B cell (primary cell): ENCODE data around the gene TWSG1. TPM values are rescaled to one million over a fixed set of nuclear protein-coding genes. Genes with fewer than 3 reads are reported as not detected.

Experiments used
- ATAC-seq: fragments of 200-7000 bp; cut with Tn5 transposase; one replicate; pipeline ENCODE4 v1.10.0; 2021; ENCODE audit warnings: low read depth, mild to moderate bottlenecking, moderate number of reproducible peaks, moderate library complexity
- CTCF ChIA-PET: fragments of 350-600 bp; sonication (Branson Sonifier 250); formaldehyde crosslinking; loops from one replicate; lab custom pipeline; 2021; ENCODE audit warnings: antibody characterized with exemption, inconsistent platforms; lab: Charles Lee
- POLR2A ChIA-PET: fragments of 350-600 bp; sonication (Branson Sonifier 250); formaldehyde crosslinking; loops from one replicate; lab custom pipeline; 2021; ENCODE audit warnings: antibody characterized with exemption; lab: Charles Lee
- DNase-seq: peaks from one replicate; pipeline ENCODE4 v3.0.0; 2013
- H2AFZ ChIP-seq: 2 replicates; pipeline ENCODE4 v1.6.1; 2012; ENCODE audit warnings: mild to moderate bottlenecking, low read depth, low read length; ENCODE audit not compliant: insufficient read depth, poor library complexity, severe bottlenecking
- H3K27ac ChIP-seq, 2 donors: 1 replicate in 1 of 2; 2 replicates in 1 of 2; pipeline ENCODE4 v1.5.1; 2012 to 2013; ENCODE audit warnings: low read length in 2 of 2, mild to moderate bottlenecking in 2 of 2, moderate library complexity in 1 of 2
- H3K27me3 ChIP-seq, 4 experiments: fragments of 200-600 bp in 1 of 4; sonication (generic) in 1 of 4; replicated peaks in 1 of 4; 1 replicate in 2 of 4; 2 replicates in 2 of 4; pipeline versions ENCODE4 v1.6.1 to v1.7.0; 2013 to 2016; ENCODE audit warnings: low read length in 3 of 4, mild to moderate bottlenecking in 2 of 4, mixed read lengths in 1 of 4, moderate library complexity in 1 of 4; ENCODE audit not compliant: insufficient read depth in 4 of 4, control insufficient read depth in 3 of 4; ENCODE audit errors: control extremely low read depth in 1 of 4
- H3K36me3 ChIP-seq, 2 experiments: replicated peaks in 1 of 2; 1 replicate in 1 of 2; 2 replicates in 1 of 2; pipeline versions ENCODE4 v1.6.1 to v1.7.1; 2013; ENCODE audit warnings: low read length in 1 of 2; ENCODE audit not compliant: insufficient read depth in 2 of 2, control insufficient read depth in 1 of 2; ENCODE audit errors: control extremely low read depth in 1 of 2, extremely low read depth in 1 of 2
- H3K4me1 ChIP-seq, 2 donors: fragments of 200-600 bp in 1 of 2; sonication (generic) in 1 of 2; 1 replicate in 1 of 2; 2 replicates in 1 of 2; pipeline versions ENCODE4 v1.5.1 to v1.6.1; 2013 to 2017; ENCODE audit warnings: low read length in 2 of 2; ENCODE audit not compliant: control insufficient read depth in 2 of 2, insufficient read depth in 2 of 2
- H3K4me2 ChIP-seq: replicated peaks from 2 replicates; pipeline ENCODE3; 2012; ENCODE audit warnings: mild to moderate bottlenecking, low read depth, low read length; ENCODE audit not compliant: poor library complexity, severe bottlenecking
- H3K4me3 ChIP-seq, 5 experiments: fragments of 200-600 bp in 1 of 5; sonication (generic) in 1 of 5; 1 replicate in 3 of 5; 2 replicates in 2 of 5; pipeline versions ENCODE4 v1.5.1 to v1.7.0; 2011 to 2016; ENCODE audit warnings: low read length in 4 of 5, mild to moderate bottlenecking in 4 of 5, low read depth in 2 of 5, control low read depth in 1 of 5, moderate library complexity in 1 of 5; ENCODE audit not compliant: insufficient read depth in 1 of 5; ENCODE audit errors: control extremely low read depth in 1 of 5, extremely low read depth in 1 of 5
- H3K79me2 ChIP-seq: fragments of 200-600 bp; sonication (generic); one replicate; pipeline ENCODE4 v1.6.0; 2016; ENCODE audit warnings: low read length; ENCODE audit not compliant: control insufficient read depth, insufficient read depth
- H3K9ac ChIP-seq: fragments of 200-600 bp; sonication (generic); 2 replicates; pipeline ENCODE4 v1.6.1; 2017; ENCODE audit warnings: mild to moderate bottlenecking, low read length, moderate library complexity
- H3K9me3 ChIP-seq, 3 donors: one replicate each; pipeline versions ENCODE4 v1.6.1 to v1.7.1; 2013; ENCODE audit warnings: low read length in 2 of 3; ENCODE audit not compliant: control insufficient read depth in 2 of 3, insufficient read depth in 1 of 3; ENCODE audit errors: control extremely low read depth in 1 of 3
- H4K20me1 ChIP-seq: 2 replicates; pipeline ENCODE4 v1.6.0; 2012; ENCODE audit warnings: mild to moderate bottlenecking, low read length; ENCODE audit not compliant: insufficient read depth, control insufficient read depth, poor library complexity, severe bottlenecking
- H3K27ac Mint-ChIP-seq: one replicate; pipeline ENCODE4 v1.8.0; 2021; ENCODE audit warnings: mixed read lengths
- H3K27me3 Mint-ChIP-seq: one replicate; pipeline ENCODE4 v1.8.0; 2021; ENCODE audit warnings: mixed read lengths
- H3K4me1 Mint-ChIP-seq: one replicate; pipeline ENCODE4 v1.8.0; 2021; ENCODE audit warnings: mixed read lengths
- H3K4me3 Mint-ChIP-seq: one replicate; pipeline ENCODE4 v1.8.0; 2021; ENCODE audit warnings: mixed read lengths
- H3K9me3 Mint-ChIP-seq: one replicate; pipeline ENCODE4 v1.8.0; 2022; ENCODE audit warnings: mixed read lengths; ENCODE audit not compliant: insufficient read depth
- EZH2 ChIP-seq: IDR thresholded peaks from 2 replicates; pipeline ENCODE4 v1.6.1; 2012; ENCODE audit warnings: borderline replicate concordance, low read depth, mild to moderate bottlenecking, moderate library complexity, low read length; ENCODE audit not compliant: insufficient read depth, poor library complexity, severe bottlenecking
- WGBS: methylation state at CpG from one replicate; pipeline ENCODE4 v1.1.5; 2013; ENCODE audit warnings: missing lambda C conversion rate; ENCODE audit not compliant: insufficient coverage; 5-methylcytosine and 5-hydroxymethylcytosine counted together
- intact Hi-C: fragments of 100-400 bp; cut with micrococcal nuclease; formaldehyde crosslinking; loops from one replicate; pipeline ENCODE4 v1.10.0; 2022
- polyA plus RNA-seq: library from polyadenylated mRNA; depleted of rRNA; stranded (reverse); fragments of >200 nt; gene quantifications from 2 replicates; pipeline ENCODE4 v1.2.3, GENCODE V29; 2012
- total RNA-seq, 2 donors: library from RNA; stranded (reverse); fragments of 120-200 nt in 1 of 2; gene quantifications; 1 replicate in 1 of 2; 2 replicates in 1 of 2; pipeline versions ENCODE4 v1.2.3 to v1.2.4, GENCODE V29; 2013 to 2022
- TF ChIP-seq, protein P1 (sequence below): fragments of 200-600 bp; IDR thresholded peaks from one replicate; pipeline ENCODE4 v1.8.0; 2022; ENCODE audit warnings: antibody characterized with exemption, mild to moderate bottlenecking

The TWSG1 gene
- total and polyA plus RNA-seq, 2 donors (not counting 1 experiment from before 2014, with no cell fraction given) = 1.1 to 6.3 TPM

DNA sequence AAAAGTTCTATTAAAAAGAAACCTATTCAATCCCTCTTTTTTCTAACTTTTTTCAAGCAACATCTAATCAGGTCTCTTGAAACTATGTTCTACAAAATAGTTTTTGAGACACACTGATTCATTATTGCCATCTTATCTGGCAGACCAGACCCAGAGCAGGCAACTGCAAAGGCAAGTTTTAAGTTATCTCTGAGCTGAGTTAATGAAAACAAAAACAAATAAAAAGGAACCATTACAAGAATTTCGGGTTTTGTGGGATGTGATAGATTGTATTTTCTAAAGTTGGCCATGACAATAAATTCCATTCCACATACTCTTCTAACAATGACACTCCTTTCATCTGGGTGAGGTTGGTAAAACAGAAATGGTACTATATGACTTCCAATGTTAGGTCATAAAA, 15.2 kb upstream of the TWSG1 start:
- Histone ChIP-seq H3K9ac (no peak overlapping the region), H4K20me1 (no peaks in the 10 kb centered on the region), H3K9me3 (peaks cover 0 to 11% (median 3%) of the 10 kb centered on the region in 3 donors), H3K79me2 (no peaks in the 10 kb centered on the region), H3K27me3 (peaks cover 0 to 9% (median 0%) of the 10 kb centered on the region in 4 experiments), H3K4me3 (no peak overlapping the region), H3K27ac (no peak overlapping the region), H3K36me3 (no peaks in the 10 kb centered on the region), H2AFZ (no peak overlapping the region), H3K4me1 (no peaks in the 10 kb centered on the region), H3K4me2 (no peak overlapping the region)
- peaks cover 4% of the 10 kb centered on the region for H3K9me3 Mint-ChIP-seq
- no peaks in the 10 kb centered on the region for H3K4me1 Mint-ChIP-seq
- WGBS = no CpG with 5 or more reads among the region's 1 CpG
- intact Hi-C loops = no loop called here
- H3K27ac Mint-ChIP-seq = no peak overlapping the region
- ATAC-seq = no peak
- H3K4me3 Mint-ChIP-seq = no peak overlapping the region
- DNase-seq = no peak
- TF ChIP-seq, protein P1, sequence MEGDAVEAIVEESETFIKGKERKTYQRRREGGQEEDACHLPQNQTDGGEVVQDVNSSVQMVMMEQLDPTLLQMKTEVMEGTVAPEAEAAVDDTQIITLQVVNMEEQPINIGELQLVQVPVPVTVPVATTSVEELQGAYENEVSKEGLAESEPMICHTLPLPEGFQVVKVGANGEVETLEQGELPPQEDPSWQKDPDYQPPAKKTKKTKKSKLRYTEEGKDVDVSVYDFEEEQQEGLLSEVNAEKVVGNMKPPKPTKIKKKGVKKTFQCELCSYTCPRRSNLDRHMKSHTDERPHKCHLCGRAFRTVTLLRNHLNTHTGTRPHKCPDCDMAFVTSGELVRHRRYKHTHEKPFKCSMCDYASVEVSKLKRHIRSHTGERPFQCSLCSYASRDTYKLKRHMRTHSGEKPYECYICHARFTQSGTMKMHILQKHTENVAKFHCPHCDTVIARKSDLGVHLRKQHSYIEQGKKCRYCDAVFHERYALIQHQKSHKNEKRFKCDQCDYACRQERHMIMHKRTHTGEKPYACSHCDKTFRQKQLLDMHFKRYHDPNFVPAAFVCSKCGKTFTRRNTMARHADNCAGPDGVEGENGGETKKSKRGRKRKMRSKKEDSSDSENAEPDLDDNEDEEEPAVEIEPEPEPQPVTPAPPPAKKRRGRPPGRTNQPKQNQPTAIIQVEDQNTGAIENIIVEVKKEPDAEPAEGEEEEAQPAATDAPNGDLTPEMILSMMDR = no peak
- TF ChIP-seq EZH2 = no peak
- CTCF ChIA-PET = no interaction called here
- H3K27me3 Mint-ChIP-seq = peaks cover 35% of the 10 kb centered on the region
- POLR2A ChIA-PET = no interaction called here

DNA sequence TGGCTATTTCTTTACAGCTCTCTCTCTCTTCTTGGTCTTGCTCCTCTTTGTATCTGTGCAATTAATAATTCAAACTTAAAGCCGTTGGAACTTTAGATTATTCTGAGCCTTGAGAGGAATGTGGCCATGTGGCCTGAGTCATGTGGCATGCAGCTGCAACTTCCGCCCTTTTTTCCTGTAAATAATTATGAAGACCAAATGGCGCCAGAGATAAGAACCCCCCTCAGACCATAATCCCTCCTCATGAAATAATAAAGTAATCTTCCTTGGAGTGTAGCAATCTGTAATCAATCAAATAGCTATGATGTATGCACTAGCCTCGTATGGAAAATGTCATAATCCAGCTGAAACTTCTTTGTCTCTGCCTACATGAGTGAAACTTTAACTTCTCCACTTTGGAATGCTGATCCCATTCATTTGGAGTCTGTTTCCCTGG, 13.5 kb upstream of the TWSG1 start:
- TF ChIP-seq EZH2 = no peak
- TF ChIP-seq, protein P1 = no peak
- Histone ChIP-seq H3K27me3 (peaks cover 0 to 11% (median 0%) of the 10 kb centered on the region in 4 experiments), H2AFZ (no peak overlapping the region), H3K27ac (no peak overlapping the region), H3K9me3 (peaks cover 0 to 11% (median 3%) of the 10 kb centered on the region in 3 donors), H3K36me3 (no peaks in the 10 kb centered on the region), H3K4me3 (no peak overlapping the region), H3K4me2 (no peak overlapping the region), H4K20me1 (no peaks in the 10 kb centered on the region), H3K4me1 (no peaks in the 10 kb centered on the region), H3K9ac (no peak overlapping the region), H3K79me2 (no peaks in the 10 kb centered on the region)
- ATAC-seq (no peak), DNase-seq (no peak)
- WGBS = no CpG with 5 or more reads among the region's 4 CpGs
- intact Hi-C loops = no loop called here
- Mint-ChIP-seq H3K4me3 (no peak overlapping the region), H3K9me3 (peaks cover 4% of the 10 kb centered on the region), H3K27me3 (peaks cover 31% of the 10 kb centered on the region), H3K4me1 (no peaks in the 10 kb centered on the region), H3K27ac (no peak overlapping the region)
- POLR2A ChIA-PET = no interaction called here
- CTCF ChIA-PET = interaction anchor here (1.4 kb wide), 1 partner anchor 248 kb away, joined by 3 read pairs; no protein-coding TSS in a partner anchor
